SH-SY5Y (cell line): ENCODE data around the gene KRTAP19-4.

Source experiments
- GATA2 ChIP-seq: IDR thresholded peaks from 2 replicates; pipeline ENCODE4 v1.6.1; 2011; ENCODE audit warnings: mild to moderate bottlenecking, low read depth, low read length
- GATA3 ChIP-seq: IDR thresholded peaks from 2 replicates; pipeline ENCODE4 v1.6.1; 2011; ENCODE audit warnings: low read depth, mild to moderate bottlenecking, low read length, moderate library complexity

GRCh38 chr21:30482130-30482529 is 14.8 kb downstream of the KRTAP19-4 start:
- TF ChIP-seq GATA3 (no peak), GATA2 (no peak)
